HepG2 (cell line): ENCODE data around the gene FASTKD2. TPM values are rescaled to one million over a fixed set of nuclear protein-coding genes. Genes with fewer than 3 reads are reported as not detected.

Source experiments
- GTF3A ChIP-seq: sonication (generic); formaldehyde crosslinking; conservative IDR thresholded peaks from 2 replicates; pipeline ENCODE4 v1.4.0; 2020; ENCODE audit warnings: mild to moderate bottlenecking, missing genetic modification reagents
- HMGXB4 ChIP-seq, 2 experiments: sonication (generic) in 1 of 2; formaldehyde crosslinking in 1 of 2; IDR thresholded peaks; 2 replicates each; pipeline versions ENCODE4 v1.4.0 to v1.6.1; 2018 to 2020; ENCODE audit warnings: missing genetic modification reagents in 2 of 2, borderline replicate concordance in 1 of 2, low read depth in 1 of 2, mild to moderate bottlenecking in 1 of 2, missing biosample characterization in 1 of 2
- NFKBIZ ChIP-seq: IDR thresholded peaks from 2 replicates; pipeline ENCODE4 v1.6.1; 2018; ENCODE audit warnings: missing genetic modification reagents, missing compliant biosample characterization
- SUZ12 ChIP-seq: fragments of 150-350 bp; IDR thresholded peaks from 2 replicates; pipeline ENCODE4 v1.6.1; 2014; ENCODE audit warnings: low read depth, low read length
- ZNF354B ChIP-seq: sonication (generic); formaldehyde crosslinking; IDR thresholded peaks from 2 replicates; pipeline ENCODE4 v1.8.0; 2022; ENCODE audit warnings: mild to moderate bottlenecking, missing genetic modification reagents
- ZZZ3 ChIP-seq: sonication (generic); formaldehyde crosslinking; IDR thresholded peaks from 2 replicates; pipeline ENCODE4 v1.4.0; 2020; ENCODE audit warnings: missing genetic modification reagents, mild to moderate bottlenecking, borderline replicate concordance
- polyA plus RNA-seq, 8 experiments: library from polyadenylated mRNA; depleted of rRNA in 3 of 8; stranded (reverse) in 7 of 8; unstranded in 1 of 8; fragments of >200 nt; fragmentation: Illumina TruSeq in 4 of 8; extraction: Trizol in 4 of 8; gene quantifications; 2 replicates each; pipeline versions ENCODE4 v1.2.1 to v1.2.3, GENCODE V29; 2011 to 2016; ENCODE audit warnings: low read depth in 4 of 8, missing spikeins in 1 of 8, mixed read lengths in 1 of 8; ENCODE audit not compliant: insufficient read depth in 1 of 8
- total RNA-seq, 5 experiments: library from RNA; depleted of rRNA; stranded (reverse); fragments of >200 nt; fragmentation: Illumina TruSeq; extraction: Trizol; gene quantifications; 2 replicates each; pipeline ENCODE4 v1.2.3, GENCODE V29; 2016; ENCODE audit warnings: low read depth in 1 of 5
- TF ChIP-seq, protein P1 (sequence below): sonication (generic); formaldehyde crosslinking; IDR thresholded peaks from 2 replicates; pipeline ENCODE4 v1.9.0; 2021; ENCODE audit warnings: mild to moderate bottlenecking, missing genetic modification reagents
- TF ChIP-seq, protein P2 (sequence below): sonication (generic); formaldehyde crosslinking; IDR thresholded peaks from 2 replicates; pipeline ENCODE4 v1.4.0; 2020; ENCODE audit warnings: missing genetic modification reagents
- TF ChIP-seq, protein P3 (sequence below): sonication (generic); formaldehyde crosslinking; conservative IDR thresholded peaks from 2 replicates; pipeline ENCODE4 v1.8.0; 2022; ENCODE audit warnings: low read depth, missing genetic modification reagents

FASTKD2 gene
- total and polyA plus RNA-seq, 2 of the 13 experiments (the other 11 are each of a cell fraction or from before 2014, with no cell fraction given), result 41.1 to 77.8 TPM

DNA sequence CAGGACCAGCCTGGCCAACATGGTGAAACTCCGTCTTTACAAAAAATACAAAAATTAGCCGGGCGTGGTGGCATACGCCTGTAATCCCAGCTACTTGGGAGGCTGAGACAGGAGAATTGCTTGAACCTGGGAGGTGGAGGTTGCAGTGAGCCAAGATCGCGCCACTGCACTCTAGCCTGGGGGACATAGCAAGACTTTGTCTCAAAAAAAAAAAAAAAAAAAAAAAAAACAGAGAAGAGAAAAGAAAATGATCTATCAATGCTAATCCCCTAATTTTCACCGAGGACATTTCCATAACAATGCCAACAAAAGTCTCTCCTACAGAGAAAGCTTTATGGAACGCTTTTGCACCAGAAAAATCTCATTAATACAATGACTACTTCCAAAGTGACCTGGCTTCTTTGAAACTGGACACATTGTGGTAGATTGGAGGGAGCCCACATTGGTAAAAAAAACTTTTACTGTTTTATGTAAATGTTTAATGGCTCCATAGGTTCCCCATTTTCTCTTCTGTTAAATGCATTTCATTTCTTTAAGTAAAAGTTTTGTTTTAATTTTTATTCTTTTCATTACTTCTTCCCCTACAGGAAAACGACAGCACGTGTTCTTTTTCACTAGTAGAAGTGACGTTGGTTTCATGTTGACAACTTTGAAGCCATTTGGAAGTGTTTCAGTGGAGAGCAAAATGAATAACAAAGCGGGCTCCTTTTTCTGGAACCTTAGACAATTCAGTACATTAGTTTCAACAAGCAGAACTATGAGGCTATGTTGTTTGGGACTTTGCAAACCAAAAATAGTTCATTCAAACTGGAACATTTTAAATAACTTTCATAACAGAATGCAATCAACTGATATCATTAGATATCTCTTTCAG, 888 bp downstream of the FASTKD2 start (continued):
- TF ChIP-seq, protein P1, sequence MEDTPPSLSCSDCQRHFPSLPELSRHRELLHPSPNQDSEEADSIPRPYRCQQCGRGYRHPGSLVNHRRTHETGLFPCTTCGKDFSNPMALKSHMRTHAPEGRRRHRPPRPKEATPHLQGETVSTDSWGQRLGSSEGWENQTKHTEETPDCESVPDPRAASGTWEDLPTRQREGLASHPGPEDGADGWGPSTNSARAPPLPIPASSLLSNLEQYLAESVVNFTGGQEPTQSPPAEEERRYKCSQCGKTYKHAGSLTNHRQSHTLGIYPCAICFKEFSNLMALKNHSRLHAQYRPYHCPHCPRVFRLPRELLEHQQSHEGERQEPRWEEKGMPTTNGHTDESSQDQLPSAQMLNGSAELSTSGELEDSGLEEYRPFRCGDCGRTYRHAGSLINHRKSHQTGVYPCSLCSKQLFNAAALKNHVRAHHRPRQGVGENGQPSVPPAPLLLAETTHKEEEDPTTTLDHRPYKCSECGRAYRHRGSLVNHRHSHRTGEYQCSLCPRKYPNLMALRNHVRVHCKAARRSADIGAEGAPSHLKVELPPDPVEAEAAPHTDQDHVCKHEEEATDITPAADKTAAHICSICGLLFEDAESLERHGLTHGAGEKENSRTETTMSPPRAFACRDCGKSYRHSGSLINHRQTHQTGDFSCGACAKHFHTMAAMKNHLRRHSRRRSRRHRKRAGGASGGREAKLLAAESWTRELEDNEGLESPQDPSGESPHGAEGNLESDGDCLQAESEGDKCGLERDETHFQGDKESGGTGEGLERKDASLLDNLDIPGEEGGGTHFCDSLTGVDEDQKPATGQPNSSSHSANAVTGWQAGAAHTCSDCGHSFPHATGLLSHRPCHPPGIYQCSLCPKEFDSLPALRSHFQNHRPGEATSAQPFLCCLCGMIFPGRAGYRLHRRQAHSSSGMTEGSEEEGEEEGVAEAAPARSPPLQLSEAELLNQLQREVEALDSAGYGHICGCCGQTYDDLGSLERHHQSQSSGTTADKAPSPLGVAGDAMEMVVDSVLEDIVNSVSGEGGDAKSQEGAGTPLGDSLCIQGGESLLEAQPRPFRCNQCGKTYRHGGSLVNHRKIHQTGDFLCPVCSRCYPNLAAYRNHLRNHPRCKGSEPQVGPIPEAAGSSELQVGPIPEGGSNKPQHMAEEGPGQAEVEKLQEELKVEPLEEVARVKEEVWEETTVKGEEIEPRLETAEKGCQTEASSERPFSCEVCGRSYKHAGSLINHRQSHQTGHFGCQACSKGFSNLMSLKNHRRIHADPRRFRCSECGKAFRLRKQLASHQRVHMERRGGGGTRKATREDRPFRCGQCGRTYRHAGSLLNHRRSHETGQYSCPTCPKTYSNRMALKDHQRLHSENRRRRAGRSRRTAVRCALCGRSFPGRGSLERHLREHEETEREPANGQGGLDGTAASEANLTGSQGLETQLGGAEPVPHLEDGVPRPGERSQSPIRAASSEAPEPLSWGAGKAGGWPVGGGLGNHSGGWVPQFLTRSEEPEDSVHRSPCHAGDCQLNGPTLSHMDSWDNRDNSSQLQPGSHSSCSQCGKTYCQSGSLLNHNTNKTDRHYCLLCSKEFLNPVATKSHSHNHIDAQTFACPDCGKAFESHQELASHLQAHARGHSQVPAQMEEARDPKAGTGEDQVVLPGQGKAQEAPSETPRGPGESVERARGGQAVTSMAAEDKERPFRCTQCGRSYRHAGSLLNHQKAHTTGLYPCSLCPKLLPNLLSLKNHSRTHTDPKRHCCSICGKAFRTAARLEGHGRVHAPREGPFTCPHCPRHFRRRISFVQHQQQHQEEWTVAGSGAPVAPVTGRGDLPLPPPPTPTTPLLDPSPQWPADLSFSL (CRISPR knock-in tag), result no peak
- TF ChIP-seq, protein P2, sequence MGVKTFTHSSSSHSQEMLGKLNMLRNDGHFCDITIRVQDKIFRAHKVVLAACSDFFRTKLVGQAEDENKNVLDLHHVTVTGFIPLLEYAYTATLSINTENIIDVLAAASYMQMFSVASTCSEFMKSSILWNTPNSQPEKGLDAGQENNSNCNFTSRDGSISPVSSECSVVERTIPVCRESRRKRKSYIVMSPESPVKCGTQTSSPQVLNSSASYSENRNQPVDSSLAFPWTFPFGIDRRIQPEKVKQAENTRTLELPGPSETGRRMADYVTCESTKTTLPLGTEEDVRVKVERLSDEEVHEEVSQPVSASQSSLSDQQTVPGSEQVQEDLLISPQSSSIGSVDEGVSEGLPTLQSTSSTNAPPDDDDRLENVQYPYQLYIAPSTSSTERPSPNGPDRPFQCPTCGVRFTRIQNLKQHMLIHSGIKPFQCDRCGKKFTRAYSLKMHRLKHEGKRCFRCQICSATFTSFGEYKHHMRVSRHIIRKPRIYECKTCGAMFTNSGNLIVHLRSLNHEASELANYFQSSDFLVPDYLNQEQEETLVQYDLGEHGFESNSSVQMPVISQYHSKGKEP, result no peak
- TF ChIP-seq SUZ12 (no peak), NFKBIZ (CRISPR knock-in tag) (no peak), HMGXB4 (CRISPR knock-in tag; IDR thresholded peaks at IDR 0.05; ENCODE audit: borderline replicate concordance in 1 of 2, low read depth in 1 of 2) (no peak), ZZZ3 (CRISPR knock-in tag) (no peak), GTF3A (CRISPR knock-in tag) (no peak), ZNF354B (CRISPR knock-in tag) (no peak)
- TF ChIP-seq, protein P3, sequence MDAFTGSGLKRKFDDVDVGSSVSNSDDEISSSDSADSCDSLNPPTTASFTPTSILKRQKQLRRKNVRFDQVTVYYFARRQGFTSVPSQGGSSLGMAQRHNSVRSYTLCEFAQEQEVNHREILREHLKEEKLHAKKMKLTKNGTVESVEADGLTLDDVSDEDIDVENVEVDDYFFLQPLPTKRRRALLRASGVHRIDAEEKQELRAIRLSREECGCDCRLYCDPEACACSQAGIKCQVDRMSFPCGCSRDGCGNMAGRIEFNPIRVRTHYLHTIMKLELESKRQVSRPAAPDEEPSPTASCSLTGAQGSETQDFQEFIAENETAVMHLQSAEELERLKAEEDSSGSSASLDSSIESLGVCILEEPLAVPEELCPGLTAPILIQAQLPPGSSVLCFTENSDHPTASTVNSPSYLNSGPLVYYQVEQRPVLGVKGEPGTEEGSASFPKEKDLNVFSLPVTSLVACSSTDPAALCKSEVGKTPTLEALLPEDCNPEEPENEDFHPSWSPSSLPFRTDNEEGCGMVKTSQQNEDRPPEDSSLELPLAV (CRISPR knock-in tag), result no peak
